NCI-H1092 (cell line): ENCODE results near the gene ATP6V0C.

ENCODE experiments used
- DNase-seq: peaks from one replicate; lab custom pipeline; 2025; lab: John Stamatoyannopoulos, UW

The ATP6V0C gene

GRCh38 chr16:2490190-2491105, 23.3 kb upstream of the ATP6V0C start:
- peak; percentile 90 for DNase-seq

GRCh38 chr16:2492292-2492691, 21.5 kb upstream of the ATP6V0C start:
- DNase-seq, result no peak

DNA sequence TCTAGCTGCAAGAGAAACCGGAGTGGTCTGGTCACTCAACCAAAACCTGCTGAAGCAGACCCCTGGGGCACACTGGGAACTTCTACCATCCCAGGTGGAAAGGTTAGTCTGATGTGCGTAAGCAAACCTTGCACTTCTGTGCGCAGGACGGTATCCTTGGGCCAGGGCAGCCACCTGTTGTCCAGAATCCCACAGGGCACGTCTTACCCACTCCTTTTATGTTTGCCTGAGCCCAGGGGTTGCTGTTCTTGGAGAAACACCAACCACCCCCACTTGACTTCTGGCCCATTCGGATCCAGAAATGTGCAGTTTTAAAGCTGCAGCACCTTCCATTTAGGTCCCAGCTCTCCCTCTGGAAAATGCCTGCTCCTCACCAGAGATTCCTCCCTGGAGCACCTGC, 20.1 kb upstream of the ATP6V0C start:
- DNase-seq, result no peak

GRCh38 chr16:2494616-2495015, 19.1 kb upstream of the ATP6V0C start:
- DNase-seq, result no peak

- no peak for DNase-seq
Observed at GRCh38 chr16:2495041-2495440, 18.7 kb upstream of the ATP6V0C start.

- DNase-seq, result no peak
Observed at GRCh38 chr16:2496223-2497115, 17.3 kb upstream of the ATP6V0C start.

- DNase-seq, result peak; percentile 61
Observed at GRCh38 chr16:2497116-2497630, 16.6 kb upstream of the ATP6V0C start.

GRCh38 chr16:2497695-2498484, 15.9 kb upstream of the ATP6V0C start:
- DNase-seq, result no peak

DNA sequence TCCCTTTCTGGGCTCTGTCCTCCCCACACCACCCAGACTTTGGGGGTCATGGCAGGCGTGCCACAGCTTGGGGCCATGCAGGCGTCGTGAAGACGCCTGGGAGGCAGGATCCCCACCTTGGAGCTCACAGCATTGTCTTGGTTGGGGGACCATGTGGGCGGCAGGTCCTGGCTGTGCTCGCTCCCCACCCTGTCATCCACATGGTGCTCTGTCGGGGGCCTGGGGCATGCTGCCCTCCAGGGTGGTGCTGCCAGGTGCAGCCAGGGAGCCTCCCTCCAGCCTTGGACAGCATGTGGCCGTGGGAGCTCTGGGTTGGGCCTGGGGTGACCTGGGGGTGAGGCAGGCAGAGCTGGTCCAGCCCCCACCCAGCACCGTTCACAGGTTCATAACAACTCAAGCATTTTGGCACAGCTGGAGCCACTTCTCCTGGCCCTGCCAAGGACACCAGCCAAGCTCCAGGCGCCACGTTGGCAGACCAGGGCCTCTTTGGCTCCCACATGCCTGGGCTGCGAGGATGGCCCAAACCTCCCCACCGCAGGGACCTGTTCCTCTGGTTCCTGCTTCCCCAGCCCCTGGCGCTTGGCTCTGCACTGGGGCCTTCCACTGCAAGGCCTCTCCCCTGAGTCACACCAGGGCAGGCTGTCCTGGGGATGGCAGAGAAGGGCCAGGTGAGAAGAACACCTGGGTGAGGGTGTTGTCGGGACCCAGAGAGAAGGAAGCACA, 15.1 kb upstream of the ATP6V0C start:
- DNase-seq, result peak; percentile 41

GRCh38 chr16:2499454-2499853, 14.3 kb upstream of the ATP6V0C start:
- no peak for DNase-seq

DNA sequence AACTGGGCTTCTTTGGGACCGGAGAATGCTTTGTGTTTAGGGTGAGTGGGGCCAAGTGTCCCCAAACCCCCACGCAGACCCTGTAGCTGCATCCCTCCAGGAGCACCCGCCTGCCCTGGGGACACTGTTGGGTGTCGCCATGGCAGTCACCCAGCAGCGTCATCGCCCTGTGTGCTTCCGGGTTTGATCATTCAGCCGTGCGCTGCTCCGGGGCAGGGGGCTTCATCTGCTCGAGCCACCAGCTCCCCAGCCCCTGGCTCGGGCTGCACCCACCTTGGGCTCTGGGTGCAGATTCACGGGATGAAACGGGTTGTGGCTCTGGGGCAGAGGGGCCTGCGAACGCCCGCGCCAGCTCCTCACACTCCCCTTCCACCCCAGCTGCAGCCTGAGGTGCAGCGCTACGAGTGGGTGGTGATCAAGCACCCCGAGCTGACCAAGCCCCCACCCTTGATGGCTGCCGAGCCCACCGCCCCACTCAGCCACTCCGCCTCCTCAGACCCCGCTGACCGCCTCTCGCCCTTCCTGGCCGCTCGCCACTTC, 13.8 kb upstream of the ATP6V0C start:
- DNase-seq, result no peak

- DNase-seq, result no peak
Observed at GRCh38 chr16:2500430-2500917, 13.3 kb upstream of the ATP6V0C start.

- peak; percentile 73 for DNase-seq
Observed at GRCh38 chr16:2500918-2501750, 12.6 kb upstream of the ATP6V0C start.

DNA sequence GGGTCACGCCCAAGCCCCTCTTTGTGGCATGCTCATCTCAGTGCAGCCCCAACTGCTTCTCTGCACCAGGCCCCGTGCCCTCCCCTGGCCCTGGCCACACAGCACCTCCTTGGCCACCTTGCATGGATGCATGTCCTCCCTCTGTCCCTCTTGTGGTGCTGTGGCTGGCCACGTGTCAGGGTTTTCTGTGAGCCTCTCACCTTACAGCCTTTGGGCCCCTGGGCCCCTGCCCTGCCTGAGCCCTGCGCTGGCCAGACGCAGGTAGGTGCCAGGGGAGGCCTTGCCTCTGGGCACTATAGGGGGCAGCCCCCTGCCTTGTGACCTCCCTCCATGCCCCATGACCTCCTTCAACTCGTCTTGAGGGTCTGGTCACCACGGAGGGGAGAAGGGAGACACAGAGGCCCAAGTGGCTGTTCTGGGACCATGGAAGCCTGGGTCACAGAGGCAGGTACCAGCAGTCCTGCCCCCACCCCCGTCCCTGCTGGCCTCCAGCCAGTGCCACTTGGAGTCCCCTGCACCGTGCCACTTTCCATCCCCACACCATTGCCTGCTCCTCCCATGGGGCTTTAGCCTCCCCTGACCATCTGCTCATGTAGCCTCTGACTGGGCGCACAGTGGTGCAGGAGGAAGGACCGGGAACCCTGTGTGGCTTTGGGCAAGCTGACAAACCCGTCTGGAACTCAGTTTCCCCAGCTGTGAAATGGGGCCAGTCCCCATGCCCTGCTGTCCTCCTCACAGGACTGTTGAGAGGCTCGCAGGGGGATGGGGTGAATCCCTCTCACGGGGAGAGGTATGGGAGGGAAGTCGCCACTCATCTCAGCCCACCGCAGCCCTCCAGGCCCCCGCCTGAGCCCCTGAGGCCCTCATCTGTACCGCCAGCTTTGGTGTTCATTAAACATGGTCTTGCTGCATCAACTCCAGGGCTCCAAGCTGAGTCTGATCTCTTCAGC, 11.5 kb upstream of the ATP6V0C start:
- no peak for DNase-seq

DNA sequence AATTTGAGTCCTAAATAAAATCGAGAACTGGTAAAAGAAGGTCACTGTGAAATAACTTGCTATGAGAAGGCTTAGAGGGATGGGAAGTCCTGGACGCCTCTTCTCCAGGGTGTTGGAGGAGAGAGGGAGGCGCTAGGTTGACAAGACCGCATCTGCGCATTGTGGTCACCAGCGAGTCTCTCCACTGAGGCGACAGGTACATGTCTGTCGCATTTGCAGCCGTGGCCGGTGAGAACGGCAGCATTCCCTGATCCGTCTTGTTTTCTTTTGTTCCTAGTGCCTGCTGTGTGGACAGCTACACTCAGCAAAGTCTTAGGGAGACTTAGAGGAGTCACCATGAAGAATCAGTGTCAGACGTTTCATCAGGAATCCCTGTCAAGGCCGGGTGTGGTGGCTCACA, 8.1 kb upstream of the ATP6V0C start:
- no peak for DNase-seq

DNA sequence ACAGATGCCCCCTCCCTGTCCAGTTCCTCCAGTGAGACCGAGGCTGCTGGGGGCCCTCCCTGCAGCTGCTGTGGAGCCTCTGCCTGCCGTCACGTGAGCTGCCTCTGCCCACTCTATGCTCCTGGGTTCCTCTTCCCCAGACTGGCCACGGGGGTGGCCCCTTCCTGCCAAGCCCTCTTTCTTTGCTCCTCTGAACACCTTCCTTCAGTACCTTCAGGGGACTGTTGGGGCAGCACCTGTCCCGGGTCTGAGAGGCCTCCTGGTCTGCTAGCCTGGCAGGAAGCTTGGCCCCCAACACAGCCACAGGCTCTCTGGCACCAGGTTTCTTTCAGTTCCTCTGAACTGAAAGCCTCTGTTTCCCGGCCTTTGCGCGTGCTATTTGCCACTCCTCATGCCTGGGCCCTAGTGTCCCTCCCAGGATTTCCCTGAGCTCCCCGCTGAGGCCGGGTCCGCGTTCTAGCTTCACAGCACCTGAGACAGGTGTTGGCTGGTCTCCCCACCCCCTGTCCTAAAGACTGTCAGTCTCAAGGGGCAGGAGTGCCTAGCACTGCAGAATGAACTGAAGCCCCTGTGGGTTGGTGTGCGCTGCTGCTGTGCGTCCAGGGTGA, 6.6 kb upstream of the ATP6V0C start:
- DNase-seq, result no peak

DNA sequence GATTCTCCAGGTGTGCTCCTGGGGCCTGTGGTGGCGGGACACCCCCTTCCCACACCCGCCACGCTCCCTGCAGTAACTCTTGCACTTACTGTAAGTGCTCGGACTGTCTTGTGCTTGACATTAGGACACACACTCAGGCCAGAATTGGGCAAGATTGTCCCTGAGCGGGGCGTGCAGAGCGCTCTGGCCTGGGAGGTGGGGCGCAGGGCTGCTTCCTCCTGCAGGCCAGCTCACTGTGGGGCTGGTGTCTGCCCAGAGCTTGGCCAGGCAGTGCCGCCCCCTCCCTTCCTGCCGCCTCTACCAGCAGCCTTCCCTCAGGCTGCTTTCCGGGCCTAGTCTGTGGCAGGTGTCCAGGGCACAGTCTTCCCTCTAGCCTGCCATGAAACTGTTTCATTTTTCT, 6.1 kb upstream of the ATP6V0C start:
- no peak for DNase-seq

DNA sequence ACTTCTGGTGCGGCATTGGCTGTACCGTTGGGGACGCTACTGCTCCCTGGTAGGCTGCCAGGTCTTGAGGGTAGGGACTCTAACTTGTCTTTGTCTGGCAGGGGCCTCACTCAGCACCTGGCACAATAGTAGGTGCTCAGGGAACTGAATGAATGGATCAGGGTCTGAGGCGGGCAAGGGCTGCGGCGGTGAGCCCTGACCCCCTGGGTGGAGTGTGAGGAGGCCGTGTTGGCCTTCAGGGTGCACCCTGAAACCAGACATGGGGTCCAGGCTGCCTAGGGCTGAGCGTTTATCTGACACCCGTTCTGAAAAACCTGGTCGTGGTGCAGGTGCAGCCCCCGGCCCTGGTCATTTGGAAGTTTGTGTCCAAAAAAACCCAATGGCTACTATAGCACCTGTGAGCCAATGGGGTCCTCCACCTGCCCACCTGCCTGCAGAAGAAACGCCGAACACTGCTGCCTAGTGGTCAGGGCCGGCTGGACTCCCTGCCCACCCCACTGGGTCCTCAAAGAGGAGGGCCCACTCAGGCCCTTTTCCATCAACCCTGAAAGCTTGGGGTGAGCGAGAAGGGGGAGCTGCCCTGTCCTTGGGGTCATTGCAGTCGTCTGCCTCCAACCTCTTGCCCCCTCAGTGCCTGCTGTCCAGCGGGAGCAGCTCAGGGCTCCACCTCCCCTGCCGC, 4.9 kb upstream of the ATP6V0C start:
- no peak for DNase-seq
